GM13976 (cell line): ENCODE measurements around the gene LSM14B.

Experiments used
- DNase-seq: peaks from one replicate; pipeline ENCODE4 v3.0.0; 2012; ENCODE audit warnings: low spot score
- in situ Hi-C: fragments of 300-500 bp; cut with MboI; formaldehyde crosslinking; loops from one replicate; pipeline ENCODE4 v1.12.0; 2022; ENCODE audit warnings: low sequenced_read_pairs, mixed read lengths, inconsistent platforms; ENCODE audit not compliant: unreplicated experiment
- TF ChIP-seq, protein P1 (sequence below): IDR thresholded peaks from 2 replicates; pipeline ENCODE4 v1.5.1; 2012; ENCODE audit warnings: borderline replicate concordance, mild to moderate bottlenecking; ENCODE audit not compliant: insufficient read depth; ENCODE audit errors: extremely low read depth, missing control alignments, control extremely low read depth

LSM14B gene

DNA sequence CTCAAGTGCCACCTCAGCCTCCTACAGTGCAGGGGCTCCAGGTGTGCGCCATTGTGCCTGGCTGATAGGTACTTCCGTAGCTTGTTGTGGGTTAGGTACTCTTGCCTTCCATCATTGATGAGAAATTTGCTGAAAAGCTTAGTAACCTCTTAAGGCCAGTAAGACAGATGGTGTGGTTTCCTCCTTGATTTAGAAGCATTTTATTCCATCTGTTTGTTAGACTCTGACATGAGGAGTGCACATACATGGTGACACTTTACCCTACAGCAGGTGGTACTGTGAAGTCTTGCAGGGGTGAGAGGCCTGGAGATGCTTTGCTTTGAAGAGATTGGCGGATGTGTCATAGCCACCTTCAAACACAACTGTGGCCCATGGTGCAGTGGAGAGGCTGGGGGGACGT, 45.8 kb downstream of the LSM14B start:
- TF ChIP-seq, protein P1, sequence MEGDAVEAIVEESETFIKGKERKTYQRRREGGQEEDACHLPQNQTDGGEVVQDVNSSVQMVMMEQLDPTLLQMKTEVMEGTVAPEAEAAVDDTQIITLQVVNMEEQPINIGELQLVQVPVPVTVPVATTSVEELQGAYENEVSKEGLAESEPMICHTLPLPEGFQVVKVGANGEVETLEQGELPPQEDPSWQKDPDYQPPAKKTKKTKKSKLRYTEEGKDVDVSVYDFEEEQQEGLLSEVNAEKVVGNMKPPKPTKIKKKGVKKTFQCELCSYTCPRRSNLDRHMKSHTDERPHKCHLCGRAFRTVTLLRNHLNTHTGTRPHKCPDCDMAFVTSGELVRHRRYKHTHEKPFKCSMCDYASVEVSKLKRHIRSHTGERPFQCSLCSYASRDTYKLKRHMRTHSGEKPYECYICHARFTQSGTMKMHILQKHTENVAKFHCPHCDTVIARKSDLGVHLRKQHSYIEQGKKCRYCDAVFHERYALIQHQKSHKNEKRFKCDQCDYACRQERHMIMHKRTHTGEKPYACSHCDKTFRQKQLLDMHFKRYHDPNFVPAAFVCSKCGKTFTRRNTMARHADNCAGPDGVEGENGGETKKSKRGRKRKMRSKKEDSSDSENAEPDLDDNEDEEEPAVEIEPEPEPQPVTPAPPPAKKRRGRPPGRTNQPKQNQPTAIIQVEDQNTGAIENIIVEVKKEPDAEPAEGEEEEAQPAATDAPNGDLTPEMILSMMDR, result no peak
- DNase-seq, result no peak
- in situ Hi-C loops, result no loop called here

DNA sequence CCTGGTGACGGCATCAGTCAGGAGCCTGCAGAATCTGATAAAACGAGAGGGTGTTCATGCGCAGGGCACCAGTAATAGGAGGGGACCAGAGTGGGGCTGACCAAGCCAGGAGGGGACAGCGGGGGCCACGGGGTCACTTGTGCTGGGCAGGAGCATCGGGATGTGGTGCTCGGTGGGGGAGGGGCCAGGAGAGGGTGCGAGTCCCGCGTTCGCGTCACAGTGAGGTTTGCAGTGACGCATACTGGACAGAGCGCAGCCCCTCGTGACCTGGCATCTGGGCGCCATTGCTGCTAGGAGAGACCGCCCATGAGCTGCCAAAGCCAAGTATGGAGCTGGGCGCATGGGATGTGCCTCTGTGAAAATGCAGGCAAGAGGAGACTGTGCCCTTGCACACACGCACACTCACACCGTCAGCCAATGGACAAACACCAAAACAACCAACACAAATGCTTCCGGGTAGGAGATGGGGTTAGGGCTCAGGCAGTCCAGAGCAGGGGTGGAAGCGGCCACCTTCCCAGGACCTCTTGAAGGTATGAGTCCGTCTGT, 46.7 kb downstream of the LSM14B start:
- DNase-seq, result no peak
- TF ChIP-seq, protein P1, result no peak
- in situ Hi-C loops, result no loop called here

DNA sequence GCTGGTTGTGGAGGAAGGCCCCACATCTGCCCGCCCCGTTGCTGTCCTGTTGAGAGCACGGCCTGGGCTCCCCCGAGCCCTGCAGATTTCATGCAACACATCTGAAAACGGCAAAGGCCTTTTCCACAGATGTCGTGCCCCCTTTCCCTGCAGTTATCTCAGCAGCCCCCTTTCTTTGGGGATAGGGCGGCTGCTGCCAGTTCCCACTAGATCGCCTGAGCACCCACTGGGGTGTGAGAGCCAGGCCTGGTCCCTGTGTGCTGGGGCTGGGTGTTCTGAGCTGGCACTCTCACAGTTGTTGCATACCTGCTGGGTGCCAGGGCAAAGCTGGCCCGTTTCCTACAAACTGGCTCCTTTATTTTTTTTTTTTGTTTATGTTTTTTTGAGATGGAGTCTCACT, 48.3 kb downstream of the LSM14B start:
- DNase-seq, result no peak
- in situ Hi-C loops, result no loop called here
- TF ChIP-seq, protein P1, result no peak

DNA sequence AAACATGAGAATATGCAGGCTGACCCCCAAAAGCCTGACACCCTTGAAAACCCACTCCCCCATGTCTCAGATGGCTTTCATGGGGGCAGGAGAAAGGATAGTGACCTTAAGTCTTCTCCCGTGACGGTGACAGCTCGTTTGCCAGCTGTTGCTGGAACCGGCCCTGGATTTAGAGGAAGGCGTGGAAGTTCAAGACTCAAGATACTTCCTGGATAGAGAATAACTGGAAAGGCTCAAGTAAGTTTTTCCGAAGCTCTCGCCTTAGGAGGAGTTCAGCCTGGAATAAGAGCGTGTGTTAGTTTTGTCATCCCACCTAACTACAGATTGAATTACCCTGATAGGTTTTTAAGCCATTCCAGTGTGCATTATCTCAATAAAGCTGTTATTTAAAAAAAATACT, 49.0 kb downstream of the LSM14B start:
- no peak for DNase-seq
- TF ChIP-seq, protein P1, result no peak
- in situ Hi-C loops, result no loop called here

DNA sequence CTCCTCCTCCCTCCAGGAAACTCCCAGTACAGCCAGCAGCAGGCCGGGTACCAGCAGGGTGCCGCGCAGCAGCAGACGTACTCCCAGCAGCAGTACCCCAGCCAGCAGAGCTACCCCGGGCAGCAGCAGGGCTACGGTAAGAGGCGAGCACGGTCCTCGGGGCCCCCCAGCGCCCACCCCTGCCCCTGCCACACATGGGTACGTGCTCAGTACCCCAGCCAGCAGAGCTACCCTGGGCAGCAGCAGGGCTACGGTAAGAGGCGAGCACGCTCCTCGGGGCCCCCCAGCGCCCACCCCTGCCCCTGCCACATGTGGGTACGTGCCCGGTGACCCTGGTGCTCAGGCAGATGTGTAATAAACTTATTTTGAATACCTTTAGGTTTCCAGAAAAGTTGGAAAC, 50.4 kb downstream of the LSM14B start:
- DNase-seq, result no peak
- TF ChIP-seq, protein P1, result no peak
- in situ Hi-C loops, result no loop called here

DNA sequence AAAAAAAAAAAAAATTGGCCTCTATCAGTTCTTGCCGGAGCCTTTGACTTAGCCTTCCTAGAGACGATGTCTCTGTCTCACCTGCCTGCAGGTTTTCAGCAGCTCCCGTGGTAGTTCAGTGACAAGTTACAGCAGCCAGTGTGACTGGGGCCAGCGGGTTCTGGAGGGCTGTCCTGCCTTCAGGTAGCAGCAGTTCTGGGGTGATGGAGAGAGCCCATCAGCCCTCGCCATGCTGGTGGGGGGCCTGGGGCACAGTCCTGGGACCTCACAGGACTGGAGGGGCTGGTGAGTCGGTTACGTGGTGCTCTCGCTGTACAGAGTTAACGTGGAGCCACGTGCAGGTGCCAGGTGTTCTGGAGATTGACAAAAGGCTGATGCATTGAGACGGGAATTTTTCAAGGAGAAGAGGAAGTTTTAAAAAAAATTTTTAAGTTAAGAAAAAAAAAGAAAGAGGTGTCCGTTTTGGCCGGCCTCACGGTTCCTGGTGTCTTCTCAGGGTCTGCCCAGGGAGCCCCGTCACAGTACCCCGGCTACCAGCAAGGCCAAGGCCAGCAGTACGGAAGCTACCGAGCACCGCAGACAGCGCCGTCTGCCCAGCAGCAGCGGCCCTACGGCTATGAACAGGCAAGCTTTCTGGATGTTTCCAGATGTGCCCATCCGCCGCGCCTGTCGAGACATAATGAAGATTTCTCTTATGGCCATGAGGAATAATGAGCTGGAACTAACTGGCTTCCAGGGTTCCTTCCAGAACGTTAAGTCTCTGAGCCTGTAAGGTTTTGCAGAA, 51.9 kb downstream of the LSM14B start:
- in situ Hi-C loops, result no loop called here
- TF ChIP-seq, protein P1, result no peak
- DNase-seq, result no peak
